NCI-H446 treated with DMSO at 0.1 percent for 48 hours (cell line): Measurements from ENCODE around the gene CARS1.
A peak's percentile ranks its signal among the peaks of the same experiment; 100 is the strongest.

Experiments used
- DNase-seq: peaks from one replicate; lab custom pipeline; 2025; lab: John Stamatoyannopoulos, UW

Gene CARS1

DNA sequence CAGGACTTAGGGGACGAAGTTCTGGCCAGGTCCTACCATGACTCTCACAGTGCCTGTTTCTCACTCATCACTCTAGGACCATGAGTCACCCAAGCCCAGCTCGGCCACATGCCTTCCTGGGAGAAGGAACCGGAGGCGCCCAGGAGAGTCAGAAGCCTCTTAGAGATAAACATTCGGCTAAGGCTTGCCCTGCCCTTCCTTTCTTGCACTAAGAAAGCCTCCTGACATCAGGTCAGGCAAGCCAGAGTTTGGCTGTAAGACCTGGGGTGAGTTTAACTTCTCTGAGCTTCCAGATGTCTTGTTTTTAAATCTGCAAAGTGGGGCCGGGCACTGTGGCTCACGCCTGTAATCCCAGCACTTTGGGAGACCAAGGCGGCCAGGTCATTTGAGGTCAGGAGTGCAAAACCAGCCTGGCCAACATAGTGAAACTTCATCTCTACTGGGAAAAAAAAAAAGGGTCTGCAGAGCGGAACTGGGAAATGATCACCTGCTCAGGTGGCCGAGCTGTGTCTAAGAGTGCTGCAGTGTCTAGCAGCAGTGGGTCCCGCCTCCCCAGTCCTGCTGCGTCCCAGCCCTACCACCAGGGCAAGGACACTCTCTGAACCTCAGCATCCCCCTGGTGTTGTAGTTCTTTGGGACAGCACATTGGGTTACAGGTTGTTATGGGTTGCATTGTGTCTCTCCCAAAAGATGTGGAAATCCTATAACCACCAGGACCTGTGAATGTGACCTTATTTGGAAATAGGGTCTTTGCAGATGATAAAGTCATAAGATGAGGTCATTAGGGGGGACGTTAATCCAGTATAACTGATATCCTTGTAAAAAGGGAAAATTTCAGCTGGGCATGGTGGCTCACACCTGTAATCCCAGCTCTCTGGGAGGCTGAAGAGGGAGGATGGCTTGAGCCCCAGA, 1.8 kb upstream of the CARS1 start:
- DNase-seq: no peak

DNA sequence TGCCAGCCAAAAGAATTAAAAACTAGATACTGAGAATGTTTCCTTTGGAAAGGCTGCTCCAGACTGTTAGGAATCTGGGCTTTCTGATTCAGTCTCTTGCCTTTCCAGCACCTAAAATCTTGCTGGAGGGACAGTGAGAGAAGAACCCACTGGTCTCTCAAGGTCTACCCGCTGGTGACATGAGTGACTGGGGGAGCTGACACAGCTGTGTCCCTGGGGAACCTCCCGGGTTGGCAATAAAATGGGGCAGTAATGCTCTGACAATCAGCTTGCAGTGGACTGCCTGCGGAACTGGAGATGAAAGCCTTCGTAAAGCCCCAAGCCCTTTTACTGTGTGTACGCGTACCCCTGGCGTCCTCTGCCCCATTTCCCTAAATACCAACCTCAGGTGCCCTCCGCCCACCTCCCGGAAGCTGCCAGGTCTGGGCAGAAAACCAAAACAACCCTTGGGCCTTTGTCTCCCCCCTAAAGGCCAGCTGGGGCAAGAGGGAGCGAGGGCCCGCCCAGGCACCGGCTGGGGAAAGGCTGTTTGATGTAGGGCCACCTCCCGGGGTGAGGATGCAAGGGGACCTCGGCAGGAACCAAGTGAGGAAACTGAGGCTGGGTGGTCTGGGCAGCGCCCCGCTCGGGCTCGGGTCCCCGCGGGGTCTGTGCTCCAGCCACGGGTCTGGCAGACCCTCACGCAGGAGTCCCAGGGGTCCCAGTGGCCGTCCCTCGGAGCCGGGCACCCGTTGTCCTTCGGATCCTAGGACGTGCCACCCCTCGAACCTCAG, 741 bp downstream of the CARS1 start:
- no peak for DNase-seq

- no peak for DNase-seq
Measured at GRCh38 chr11:3055891-3056290, 1.3 kb downstream of the CARS1 start.

- no peak for DNase-seq
Measured at GRCh38 chr11:3052567-3052966, 4.7 kb downstream of the CARS1 start.

DNA sequence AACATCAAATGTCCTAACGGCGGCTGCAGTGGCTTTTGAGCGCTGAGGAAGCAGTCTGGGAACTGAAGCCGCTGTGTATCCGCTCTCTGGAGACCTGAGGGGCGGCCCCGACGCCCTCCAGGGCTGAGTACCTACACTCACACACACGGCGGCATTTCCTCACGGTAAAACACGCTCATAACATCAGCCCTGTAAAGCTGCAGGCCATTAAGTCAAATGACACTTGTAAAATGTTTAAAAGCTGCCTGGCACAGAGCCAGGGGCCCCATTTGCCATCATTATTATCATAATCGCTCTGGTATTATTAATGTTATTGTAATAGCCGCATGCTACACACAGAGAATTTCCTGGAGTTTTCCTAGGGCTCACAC, 5.1 kb downstream of the CARS1 start:
- DNase-seq: no peak

- no peak for DNase-seq
Measured at GRCh38 chr11:3051196-3052108, 5.8 kb downstream of the CARS1 start.

- DNase-seq: no peak
Measured at GRCh38 chr11:3050386-3051195, 6.6 kb downstream of the CARS1 start.

- peak; percentile 62 for DNase-seq
Measured at GRCh38 chr11:3049430-3050243, 7.6 kb downstream of the CARS1 start.

DNA sequence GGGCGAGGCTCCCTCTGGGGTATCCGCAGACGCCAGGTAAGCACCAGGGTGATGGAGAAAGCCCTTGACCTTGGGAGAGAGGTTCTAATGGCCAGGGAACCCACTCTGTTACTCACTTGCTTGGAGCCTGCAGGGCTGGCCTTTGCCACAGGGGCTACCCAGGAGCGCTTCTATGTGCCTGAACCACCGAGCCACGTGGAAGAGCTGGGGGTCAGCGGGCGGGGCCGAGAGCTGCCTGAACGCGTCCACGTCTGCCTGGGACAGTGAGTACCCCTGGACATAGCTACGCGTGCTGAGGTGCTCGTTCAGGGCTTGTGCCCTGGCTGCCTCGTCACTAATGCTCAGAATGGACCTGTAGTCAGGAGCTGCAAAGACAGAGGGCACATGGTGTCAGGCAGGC, 9.6 kb downstream of the CARS1 start:
- no peak for DNase-seq

- DNase-seq: no peak
Measured at GRCh38 chr11:3046641-3047040, 10.6 kb downstream of the CARS1 start.

DNA sequence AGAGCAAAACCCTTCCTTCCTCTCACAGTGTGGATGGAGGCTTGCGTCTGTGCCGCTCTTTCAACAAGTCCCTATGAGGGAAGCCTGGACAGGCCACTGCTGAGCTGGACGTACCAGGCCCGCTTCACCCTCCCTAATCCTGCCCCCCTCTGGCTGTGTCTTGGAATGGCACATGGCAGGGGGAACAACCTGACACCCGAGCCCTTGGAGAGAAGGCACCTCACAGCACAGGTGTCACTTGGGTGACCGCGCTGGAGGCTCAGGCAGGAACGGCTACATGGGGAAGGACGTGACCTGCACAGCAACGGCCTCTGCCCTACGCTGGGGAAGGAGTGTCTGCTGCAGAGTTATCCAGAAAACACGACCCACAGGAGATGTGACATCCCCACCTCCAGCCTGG, 11.0 kb downstream of the CARS1 start:
- no peak for DNase-seq

DNA sequence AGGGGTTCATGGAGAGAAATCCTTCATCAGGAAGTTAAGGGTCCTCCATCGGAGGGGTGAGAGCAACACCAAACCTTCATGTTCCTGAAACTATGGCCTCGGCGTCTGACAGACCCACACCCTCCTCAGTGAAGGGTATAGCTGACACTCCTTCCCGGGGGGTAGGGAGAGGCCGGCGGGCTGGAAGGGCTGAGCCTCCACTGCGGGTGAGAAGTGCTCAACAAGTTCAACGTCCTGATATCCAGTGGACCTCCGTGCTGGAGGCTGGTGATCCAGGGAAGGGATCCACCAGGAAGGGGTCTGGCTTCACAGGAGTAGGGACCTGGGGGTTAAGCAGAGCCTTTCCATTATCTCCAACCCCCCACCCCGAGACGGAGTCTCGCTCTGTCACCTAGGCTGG, 12.3 kb downstream of the CARS1 start:
- no peak for DNase-seq

GRCh38 chr11:3044004-3044403, 13.2 kb downstream of the CARS1 start:
- DNase-seq: no peak

- peak; percentile 47 for DNase-seq
Measured at GRCh38 chr11:3043315-3043871, 13.8 kb downstream of the CARS1 start.

GRCh38 chr11:3042496-3043314, 14.5 kb downstream of the CARS1 start:
- peak; percentile 61 for DNase-seq

DNA sequence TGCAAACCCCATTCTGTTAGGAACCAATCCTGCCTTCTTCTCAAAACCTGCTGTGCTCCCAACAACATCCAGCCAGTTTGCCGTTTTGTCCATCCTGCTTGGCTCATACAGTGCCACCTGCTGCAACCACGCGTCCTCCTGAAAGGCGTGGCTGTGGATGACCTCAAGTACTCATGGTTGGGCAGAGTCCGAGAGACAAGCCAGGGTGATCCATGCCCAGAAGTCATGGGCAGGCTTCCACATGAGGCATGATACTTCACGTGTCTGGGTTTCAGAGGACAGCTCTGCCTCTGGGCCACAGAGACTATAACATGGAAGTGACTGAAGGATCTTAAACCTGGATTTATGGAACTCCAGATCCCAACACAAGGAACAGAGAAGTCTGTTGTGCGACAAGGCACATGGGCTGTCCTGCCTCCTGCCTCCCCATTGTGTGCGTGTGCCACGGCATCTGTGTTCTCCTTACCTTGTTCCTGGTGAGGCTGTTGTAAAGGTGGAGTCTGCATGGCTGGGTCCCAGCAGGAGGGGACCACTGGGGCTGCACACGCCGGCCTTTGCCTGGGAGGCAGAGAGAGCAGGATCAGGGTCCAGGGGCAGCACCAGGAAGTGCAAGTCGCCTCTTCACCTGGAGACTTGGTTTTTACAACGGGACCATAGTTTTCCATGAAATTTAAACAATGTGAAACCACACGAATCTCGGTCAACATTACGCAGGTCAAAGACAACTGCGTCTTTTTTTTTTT, 15.4 kb downstream of the CARS1 start:
- no peak for DNase-seq

DNA sequence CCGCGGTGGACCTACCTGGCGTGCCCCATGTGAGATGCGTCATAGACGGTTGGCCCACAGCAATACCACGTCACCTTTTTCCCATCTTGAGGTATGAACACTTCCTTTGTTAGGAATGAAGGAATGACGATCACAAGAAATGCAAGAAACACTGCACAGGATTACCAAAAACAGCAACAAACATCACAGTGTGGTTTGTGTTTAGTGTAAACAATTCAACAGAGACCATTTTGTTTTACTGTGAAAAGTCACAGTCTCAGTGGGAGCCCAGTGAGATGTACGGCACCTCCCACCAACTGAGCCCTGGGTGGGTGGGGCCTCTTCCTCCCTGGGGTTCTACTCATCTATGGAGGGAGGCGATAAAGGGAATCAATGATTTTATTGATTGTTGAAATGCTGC, 16.3 kb downstream of the CARS1 start:
- DNase-seq: no peak

DNA sequence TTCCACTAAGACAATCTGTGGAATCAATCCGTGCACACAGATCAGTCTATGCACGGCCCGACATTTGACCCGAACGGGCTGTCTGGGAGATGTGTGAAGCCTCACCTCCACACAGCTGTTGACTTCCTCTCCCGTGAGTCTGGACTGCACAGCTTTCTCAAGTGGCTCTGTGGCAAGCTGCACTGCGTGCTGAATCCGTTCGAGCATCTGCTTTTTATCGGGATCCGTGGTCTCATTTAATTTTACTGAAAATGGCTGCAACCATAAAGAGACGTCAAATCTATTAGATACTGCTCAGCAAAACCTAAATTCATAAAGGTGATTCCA, 19.3 kb downstream of the CARS1 start:
- DNase-seq: no peak
